Lower leg skin (tissue), 4 donors: ENCODE measurements around the gene PATL2. TPM values are rescaled to one million over a fixed set of nuclear protein-coding genes. Genes with fewer than 3 reads are reported as not detected.
"Not testable (repeated sequence)": the region's sequence is repeated elsewhere in the genome, so short reads cannot be mapped to it uniquely, and the experiment has no call there.

ENCODE experiments used
- DNase-seq, 2 donors: peaks; one replicate each; pipeline ENCODE4 v3.0.0-alpha.2; 2019; ENCODE audit warnings: low spot score in 2 of 2
- H3K4me3 ChIP-seq: fragments of 200-600 bp; sonication (generic); 2 replicates; pipeline ENCODE4 v1.5.1; 2017; ENCODE audit warnings: mild to moderate bottlenecking, low read depth; ENCODE audit not compliant: poor library complexity, severe bottlenecking
- POLR2A ChIP-seq, 2 donors: fragments of 450-650 bp; IDR thresholded peaks; one replicate each; pipeline ENCODE4 v1.6.1; 2016 to 2017; ENCODE audit warnings: antibody characterized with exemption in 2 of 2, mild to moderate bottlenecking in 1 of 2, moderate library complexity in 1 of 2
- WGBS, 2 donors: methylation state at CpG; one replicate each; pipeline ENCODE4 v1.1.5; 2018; 5-methylcytosine and 5-hydroxymethylcytosine counted together
- intact Hi-C: fragments of 100-400 bp; cut with DNase I; formaldehyde crosslinking; loops from one replicate; pipeline ENCODE4 v1.15.0; 2023; ENCODE audit warnings: low total_unique reads
- total RNA-seq, 4 donors: library from RNA; depleted of rRNA; stranded (reverse); fragments of >200 nt; gene quantifications; one replicate each; pipeline ENCODE4 v1.1.0, GENCODE V29; 2016
- TF ChIP-seq, protein P1 (sequence below), 3 donors: fragments of 450-650 bp; IDR thresholded peaks; one replicate each; pipeline ENCODE4 v1.5.1; 2016; ENCODE audit warnings: antibody characterized with exemption in 3 of 3, mild to moderate bottlenecking in 3 of 3, moderate library complexity in 2 of 3

PATL2 gene
- total RNA-seq, 4 donors from 2014 or later = 0.30 to 1.4 (median 0.33) TPM

DNA sequence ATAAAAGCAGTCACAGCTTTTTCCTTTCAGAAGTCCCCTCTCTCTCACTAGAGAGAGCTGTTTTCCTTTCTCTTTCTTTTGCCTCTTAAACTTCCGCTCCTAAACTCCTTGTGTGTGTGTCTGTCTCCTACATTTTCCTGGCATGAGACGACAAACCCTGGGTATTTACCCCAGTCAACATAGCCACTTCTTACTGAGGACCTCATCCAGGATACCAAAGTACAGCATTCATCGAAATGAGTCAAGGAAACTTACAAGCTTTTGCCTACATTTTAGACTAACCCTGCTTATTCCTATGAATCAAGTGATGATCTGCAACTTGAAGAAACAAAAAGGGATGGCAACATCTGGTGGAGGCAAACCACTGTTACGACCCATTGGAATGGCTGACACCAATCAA is 16.7 kb downstream of the PATL2 start:
- no peak overlapping the region for H3K4me3 ChIP-seq
- no peak for DNase-seq
- intact Hi-C loops = no loop called here
- WGBS, 2 donors = 83 to 96% methylated on average over 4 of the region's 4 CpGs
- no peak for TF ChIP-seq POLR2A (IDR thresholded peaks at IDR 0.05)

DNA sequence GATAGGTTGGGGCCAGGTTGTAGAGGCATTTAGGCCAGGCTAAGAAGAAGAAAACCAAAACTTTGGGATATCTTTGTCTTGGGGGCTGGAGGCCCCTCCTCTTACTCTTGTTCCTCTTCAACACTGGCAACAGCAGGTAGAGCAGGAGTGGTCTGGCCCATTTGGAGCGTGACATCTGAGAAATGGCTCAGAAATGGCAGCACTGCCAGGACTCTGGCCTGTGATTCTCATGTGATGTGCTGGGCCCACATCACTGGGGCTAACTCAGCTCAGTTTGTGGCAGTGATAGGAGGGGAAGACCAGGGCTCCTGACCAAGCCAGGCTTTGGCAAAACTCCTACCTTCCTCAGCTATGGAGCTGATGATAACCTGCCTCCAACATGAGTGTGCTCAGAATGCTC is 18.5 kb downstream of the PATL2 start:
- no peak for DNase-seq
- TF ChIP-seq, protein P1, sequence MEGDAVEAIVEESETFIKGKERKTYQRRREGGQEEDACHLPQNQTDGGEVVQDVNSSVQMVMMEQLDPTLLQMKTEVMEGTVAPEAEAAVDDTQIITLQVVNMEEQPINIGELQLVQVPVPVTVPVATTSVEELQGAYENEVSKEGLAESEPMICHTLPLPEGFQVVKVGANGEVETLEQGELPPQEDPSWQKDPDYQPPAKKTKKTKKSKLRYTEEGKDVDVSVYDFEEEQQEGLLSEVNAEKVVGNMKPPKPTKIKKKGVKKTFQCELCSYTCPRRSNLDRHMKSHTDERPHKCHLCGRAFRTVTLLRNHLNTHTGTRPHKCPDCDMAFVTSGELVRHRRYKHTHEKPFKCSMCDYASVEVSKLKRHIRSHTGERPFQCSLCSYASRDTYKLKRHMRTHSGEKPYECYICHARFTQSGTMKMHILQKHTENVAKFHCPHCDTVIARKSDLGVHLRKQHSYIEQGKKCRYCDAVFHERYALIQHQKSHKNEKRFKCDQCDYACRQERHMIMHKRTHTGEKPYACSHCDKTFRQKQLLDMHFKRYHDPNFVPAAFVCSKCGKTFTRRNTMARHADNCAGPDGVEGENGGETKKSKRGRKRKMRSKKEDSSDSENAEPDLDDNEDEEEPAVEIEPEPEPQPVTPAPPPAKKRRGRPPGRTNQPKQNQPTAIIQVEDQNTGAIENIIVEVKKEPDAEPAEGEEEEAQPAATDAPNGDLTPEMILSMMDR (IDR thresholded peaks at IDR 0.05) = no peak
- TF ChIP-seq POLR2A (IDR thresholded peaks at IDR 0.05) = no peak
- WGBS, 2 donors = 94 to 100% methylated on average over 1 of the region's 1 CpG
- H3K4me3 ChIP-seq = no peak overlapping the region
- intact Hi-C loops = no loop called here

DNA sequence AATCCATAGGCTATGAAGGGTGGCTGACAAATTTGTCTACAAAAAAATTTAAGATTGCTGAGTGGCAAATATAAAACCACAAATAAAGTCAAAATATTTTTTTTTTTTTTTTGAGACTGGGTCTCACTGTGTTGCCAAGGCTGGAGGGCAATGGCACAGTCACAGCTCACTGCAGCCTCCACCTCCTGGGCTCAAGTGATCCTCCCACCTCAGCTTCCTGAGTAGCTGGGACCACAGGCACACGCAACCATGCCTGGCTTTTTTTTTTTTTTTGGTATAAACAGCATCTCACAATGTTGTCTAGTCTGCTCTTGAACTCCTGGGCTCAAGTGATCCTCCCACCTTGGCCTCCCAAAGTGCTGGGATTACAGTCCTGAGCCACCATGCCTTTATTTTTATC is 20.9 kb downstream of the PATL2 start:
- WGBS, 2 donors = 47 to 73% methylated on average over 1 of the region's 1 CpG
- DNase-seq, intact Hi-C loops, H3K4me3 ChIP-seq: not testable (repeated sequence)

DNA sequence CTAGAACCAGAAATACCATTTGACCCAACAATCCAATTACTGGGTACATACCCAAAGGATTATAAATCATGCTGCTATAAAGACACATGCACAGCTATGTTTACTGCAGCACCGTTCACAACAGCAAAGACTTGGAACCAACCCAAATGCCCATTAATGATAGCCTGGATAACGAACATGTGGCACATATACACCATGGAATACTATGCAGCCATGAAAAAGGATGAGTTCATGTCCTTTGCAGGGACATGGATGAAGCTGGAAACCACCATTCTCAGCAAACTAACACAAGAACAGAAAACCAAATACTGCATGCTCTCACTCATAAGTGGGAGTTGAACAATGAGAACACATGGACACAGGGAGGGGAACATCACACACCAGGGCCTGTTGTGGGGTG is 21.8 kb downstream of the PATL2 start:
- intact Hi-C loops, H3K4me3 ChIP-seq, DNase-seq: not testable (repeated sequence)
- 85 to 92% methylated on average over 2 of the region's 2 CpGs for WGBS, 2 donors

DNA sequence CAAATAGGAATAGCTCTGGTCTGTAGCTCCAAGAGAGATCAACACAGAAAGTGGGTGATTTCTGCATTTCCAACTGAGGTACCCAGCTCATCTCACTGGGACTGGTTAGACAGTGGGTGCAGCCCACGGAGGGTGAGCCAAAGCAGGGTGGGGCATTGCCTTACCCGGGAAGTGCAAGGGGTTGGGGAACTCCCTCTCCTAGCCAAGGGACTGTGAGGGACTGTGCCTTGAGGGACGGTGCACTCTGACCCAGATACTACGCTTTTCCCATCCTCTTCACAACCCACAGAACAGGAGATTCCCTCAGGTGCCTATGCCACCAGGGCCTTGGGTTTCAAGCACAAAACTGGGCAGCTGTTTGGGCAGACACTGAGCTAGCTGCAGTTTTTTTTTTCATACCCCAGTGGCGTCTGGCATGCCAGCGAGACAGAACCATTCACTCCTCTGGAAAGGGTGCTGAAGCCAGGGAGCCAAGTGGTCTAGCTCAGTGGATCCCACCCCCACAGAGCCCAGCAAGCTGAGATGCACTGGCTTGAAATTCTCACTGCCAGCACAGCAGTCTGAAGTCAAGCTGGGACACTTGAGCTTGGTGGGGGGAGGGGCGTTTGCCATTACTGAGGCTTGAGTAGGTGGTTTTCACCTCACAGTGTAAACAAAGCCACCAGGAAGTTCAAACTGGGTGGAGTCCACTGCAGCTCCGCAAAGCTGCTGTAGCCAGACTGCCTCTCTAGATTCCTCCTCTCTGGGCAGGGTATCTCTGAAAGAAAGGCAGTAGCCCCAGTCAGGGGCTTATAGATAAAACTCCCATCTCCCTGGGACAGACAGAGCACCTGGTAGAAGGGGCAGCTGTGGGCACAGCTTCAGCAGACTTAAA is 28.1 kb downstream of the PATL2 start:
- 21 to 28% methylated on average over 7 to 8 of the region's 8 CpGs for WGBS, 2 donors
- H3K4me3 ChIP-seq, intact Hi-C loops: not testable (repeated sequence)
- DNase-seq = peak in 1 of 2 donors; percentile 89

DNA sequence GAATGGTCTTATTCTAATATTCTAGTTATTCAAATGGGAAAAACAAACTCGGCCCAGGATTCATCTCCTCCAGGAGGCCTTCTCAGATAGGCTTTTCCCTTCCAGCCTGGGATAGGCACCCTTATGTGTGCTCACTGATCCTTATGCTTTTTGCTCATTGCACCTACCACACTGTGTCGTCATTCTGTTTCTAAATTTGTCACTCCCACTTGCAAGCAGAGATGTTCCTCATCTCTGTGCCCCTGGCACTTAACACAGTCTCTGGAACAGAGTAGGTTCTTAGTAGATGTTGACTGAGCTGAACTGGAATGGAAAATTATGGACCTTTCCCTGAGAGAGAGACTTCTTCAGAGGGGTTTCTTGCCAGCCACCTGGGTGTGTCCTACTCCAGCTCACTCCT is 28.9 kb downstream of the PATL2 start:
- TF ChIP-seq, protein P1 (IDR thresholded peaks at IDR 0.05) = no peak
- no peak for TF ChIP-seq POLR2A (IDR thresholded peaks at IDR 0.05)
- intact Hi-C loops = no loop called here
- DNase-seq = no peak
- whole genome bisulfite sequencing, 2 donors = 61 to 77% methylated on average over 2 of the region's 2 CpGs
- H3K4me3 ChIP-seq = no peak overlapping the region

DNA sequence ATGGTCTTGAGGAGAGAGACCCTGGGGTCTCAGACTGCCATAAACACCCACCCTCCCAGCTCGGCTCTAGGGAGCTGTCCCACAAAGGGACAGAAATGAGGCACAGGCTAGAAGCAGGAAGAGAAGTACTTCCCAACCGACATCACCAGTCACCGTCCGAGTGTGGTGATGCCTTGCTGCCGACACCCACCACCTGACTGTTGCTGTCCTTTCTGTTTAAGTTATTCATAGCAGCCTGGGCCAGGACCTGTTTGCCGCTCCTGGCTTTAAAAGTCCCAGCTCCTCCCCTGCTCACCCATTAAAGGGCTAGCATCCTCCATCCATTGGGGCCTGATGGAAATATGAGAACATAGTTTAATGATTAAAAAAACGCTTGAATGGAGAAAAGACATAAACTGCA is 34.4 kb downstream of the PATL2 start:
- WGBS, 2 donors = 54 to 60% methylated on average over 7 of the region's 7 CpGs
- no peak overlapping the region for H3K4me3 ChIP-seq
- DNase-seq = no peak
- TF ChIP-seq, protein P1 (IDR thresholded peaks at IDR 0.05) = no peak
- TF ChIP-seq POLR2A (IDR thresholded peaks at IDR 0.05) = no peak
- intact Hi-C loops = no loop called here

DNA sequence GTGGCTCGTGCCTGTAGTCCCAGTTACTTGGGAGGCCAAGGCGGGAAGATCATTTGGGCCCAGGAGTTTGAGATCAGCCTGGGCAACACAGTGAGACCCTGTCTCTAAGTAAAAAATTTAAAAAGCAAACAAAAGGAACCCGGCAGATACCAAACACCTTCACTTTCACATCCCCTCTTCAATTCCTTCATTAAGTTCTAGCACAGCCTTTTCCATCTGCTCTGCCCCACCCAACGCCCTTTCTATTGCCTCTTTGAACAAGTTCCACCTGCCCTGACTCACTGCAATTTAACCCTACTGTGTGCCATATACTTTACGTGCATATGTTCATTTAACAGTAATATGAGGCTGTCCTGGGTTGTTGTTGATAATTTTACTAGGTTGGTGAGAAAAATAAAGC is 35.2 kb downstream of the PATL2 start:
- TF ChIP-seq POLR2A (IDR thresholded peaks at IDR 0.05) = no peak
- TF ChIP-seq, protein P1 (IDR thresholded peaks at IDR 0.05) = no peak
- no peak for DNase-seq
- intact Hi-C loops = no loop called here
- H3K4me3 ChIP-seq = no peak overlapping the region
- WGBS, 2 donors = 89 to 93% methylated on average over 5 of the region's 5 CpGs
